GM21737 (cell line): ENCODE measurements around the gene IFI27L1.

Experiments used
- ATAC-seq: cut with Tn5 transposase; IDR thresholded peaks from one replicate; pipeline ENCODE4 v1.9.1; 2021; ENCODE audit warnings: mild to moderate bottlenecking, moderate library complexity; ENCODE audit not compliant: unreplicated experiment

The IFI27L1 gene

DNA sequence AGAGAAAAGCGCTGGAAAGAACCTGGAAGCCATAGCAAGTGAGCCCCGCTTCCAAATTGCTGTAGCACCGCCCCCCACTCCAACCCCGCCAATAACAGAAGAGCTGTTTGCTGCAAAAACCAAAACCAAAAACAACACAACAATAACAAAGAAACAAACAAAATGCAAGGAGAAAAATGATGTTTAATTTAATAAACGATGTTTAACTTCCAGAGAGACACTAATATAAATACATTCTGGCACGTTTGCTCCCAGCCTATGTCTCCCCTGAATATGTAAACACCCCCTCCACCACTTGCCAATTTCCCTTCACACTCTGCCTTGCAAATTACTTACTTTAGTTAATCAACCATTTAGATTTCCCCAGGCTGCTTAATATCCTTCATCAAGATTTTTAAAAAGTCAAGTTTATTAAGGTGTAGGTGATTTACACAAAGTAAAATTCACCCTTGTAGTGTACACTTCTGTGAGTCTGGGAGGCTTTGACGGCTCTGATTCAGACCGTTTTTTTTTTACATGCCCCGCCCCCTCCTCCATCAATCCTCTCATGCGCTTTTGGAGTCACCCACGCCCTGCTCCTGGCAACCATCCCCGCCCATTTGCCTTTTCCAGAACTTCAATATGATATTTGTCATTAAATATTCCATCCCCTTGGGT is 48.8 kb downstream of the IFI27L1 start:
- ATAC-seq = no peak

DNA sequence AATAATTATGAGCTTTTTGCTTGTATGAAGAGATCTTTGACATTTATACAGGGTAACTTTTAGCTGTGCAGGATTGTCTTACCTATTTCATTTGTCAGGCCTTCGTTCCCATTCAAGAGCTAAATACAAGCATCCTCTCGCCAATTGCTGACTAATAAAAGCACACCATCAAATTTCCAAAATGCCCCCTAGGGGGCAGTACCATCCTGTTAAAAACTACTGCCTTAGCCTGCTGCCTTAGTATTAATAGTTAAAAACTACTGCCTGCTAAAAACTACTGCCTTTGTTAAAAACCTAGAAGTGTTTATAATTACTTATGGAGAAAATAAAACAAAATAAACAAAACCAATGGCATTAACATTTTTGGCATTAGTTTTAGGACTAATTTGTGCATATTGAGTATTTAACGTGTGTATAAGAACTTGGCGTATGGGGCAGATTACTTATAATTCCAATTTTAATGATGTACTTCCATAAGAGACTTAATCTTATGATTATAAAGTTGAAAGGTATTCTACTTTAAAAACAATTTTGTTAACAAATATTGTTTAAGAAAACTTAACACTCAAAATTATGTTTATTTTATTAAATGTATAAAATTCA is 51.3 kb downstream of the IFI27L1 start:
- ATAC-seq = no peak

DNA sequence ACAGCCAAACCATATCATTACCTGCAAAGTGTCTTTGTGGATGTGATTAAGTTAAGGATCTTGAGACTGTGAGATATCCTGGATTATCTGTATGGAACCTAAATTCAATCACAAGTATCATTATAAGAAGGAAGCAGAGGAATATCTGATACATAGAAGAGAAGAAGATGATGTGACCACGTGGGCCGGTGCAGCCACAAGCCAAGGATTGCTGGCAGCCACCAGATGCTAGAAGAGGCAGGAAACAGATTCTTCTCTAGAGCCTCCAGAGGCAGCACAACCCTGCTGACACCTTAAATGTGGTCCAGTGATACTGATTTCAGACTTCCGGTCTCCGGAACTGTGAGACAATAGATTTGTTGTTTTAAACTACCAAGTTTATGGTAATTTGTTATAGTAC is 54.4 kb downstream of the IFI27L1 start:
- ATAC-seq = no peak

DNA sequence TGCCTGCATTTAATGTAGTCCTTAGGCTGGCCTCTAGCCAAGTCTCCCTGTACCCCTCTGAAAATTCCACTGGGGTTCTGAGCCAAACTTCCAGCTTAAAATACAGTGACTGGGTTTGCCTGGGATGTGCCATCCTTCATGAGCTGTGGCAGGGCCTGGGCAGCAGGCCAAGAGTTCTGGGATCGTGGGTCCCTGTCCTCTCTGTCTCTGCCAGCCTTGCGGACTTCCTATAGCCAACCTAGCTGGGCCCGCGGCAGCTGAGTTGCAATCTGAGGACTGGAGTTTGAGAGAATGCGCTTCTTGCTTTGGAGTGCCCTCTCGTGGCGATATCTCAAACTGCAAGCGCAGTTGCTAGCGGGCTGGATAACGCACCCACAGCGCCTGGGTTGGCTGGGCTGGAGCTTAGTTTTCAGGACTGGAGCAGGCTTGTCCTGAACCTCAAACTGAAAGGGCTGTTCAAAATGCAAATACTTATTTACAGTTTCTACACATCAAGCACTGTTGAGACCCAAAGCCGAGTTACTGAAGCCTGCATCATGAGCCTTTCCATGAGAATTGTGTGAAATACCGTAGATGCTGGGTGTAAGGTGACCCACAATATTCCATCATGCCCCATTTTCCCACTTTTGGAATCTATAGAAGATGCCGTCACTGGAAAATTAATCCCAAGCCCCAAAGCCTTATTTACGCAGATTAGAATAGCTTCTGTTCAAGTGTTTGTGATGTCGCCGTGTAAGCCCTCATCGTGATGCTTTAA is 55.6 kb downstream of the IFI27L1 start:
- ATAC-seq = peak; percentile 82

DNA sequence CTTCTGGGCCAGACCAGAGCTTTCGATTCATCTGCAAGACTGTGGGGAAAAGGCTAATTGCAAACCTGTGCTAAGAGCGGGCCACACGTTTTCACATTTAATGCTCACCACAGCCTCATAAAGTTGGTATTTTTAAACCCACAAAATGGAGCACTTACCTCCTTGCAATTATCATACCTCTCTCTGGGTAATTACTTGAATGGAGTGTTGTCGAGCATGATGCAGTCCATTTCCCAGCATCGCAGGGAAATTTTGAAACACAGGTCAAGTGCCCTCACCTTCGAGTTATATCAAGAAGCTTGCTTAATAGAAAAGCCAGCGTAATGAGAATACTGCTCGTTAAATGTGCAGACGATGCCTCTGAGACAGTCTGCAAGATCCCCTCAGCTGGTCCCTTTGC is 57.1 kb downstream of the IFI27L1 start:
- no peak for ATAC-seq

DNA sequence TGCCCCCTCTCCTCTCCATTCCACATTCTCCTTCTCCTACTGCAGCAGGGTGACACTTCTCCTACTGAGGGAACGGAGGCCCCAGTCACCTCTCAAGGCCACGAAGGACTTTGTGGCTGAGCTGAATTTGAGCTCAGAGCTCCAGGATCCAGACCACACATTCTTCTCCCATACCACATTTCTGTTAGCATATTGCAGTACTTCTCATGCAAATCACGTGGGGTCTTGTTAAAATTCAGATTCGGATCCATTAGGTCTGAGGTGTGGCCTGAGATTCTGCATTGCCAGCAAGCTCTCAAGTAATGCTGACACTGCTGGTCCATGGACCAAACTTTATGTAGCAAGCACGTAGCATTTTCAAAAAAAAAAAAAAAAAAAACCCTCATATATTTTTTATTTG is 57.9 kb downstream of the IFI27L1 start:
- ATAC-seq = no peak

DNA sequence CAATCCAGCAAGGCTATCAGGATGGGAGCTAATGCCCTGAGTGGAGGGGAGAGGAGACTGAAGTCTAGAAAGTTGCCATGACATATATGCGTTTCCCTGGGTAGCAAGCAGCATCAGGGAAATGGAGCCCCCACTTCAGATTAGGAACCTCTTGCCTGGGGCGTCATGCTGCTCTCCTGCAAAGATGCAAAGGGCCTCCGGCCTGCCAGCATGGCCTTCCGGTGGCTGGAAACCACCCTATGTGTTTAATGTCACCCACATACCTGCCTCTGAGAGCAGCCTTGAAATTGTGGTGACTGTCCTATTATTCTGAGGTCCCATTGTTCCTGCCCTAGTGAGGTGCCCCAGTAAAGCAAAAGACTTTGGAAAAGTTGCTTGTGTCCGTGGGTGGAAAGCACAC is 58.3 kb downstream of the IFI27L1 start:
- no peak for ATAC-seq

DNA sequence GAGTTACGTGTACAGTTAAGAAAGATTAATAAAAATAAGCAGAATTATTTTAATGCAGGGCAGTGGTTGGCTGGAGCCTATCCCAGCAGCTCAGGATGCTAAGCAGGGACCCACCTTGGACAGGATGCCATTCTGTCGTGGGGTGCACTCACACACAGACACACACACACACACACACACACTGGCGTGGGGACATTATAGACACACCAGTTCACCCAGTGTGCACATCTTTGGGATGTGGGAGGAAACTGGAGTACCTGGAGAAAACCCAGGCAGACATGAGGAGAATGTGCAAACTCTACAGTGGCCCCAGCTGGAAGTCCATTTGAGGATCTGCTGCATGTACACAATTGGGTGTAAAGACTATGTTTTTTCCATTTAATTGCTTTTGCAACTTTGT is 61.1 kb downstream of the IFI27L1 start:
- ATAC-seq = no peak

DNA sequence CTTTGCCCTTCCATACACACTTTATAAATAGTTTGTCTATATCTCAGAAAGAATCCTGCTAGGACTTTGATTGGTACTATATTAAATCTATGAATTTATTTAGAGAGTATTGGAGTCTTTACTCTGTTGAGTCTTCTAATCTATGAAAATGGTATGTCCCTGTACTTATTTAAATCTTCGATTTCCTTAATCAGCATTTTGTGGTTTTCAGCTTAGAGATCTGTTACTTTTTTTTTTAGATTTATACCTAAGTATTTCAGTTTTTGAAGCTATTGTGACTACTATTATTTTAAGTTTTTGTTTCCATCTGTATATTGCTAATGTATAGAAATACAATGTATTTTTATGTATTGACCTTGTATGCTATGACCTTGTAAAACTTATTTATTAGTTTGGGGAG is 61.7 kb downstream of the IFI27L1 start:
- ATAC-seq = no peak

DNA sequence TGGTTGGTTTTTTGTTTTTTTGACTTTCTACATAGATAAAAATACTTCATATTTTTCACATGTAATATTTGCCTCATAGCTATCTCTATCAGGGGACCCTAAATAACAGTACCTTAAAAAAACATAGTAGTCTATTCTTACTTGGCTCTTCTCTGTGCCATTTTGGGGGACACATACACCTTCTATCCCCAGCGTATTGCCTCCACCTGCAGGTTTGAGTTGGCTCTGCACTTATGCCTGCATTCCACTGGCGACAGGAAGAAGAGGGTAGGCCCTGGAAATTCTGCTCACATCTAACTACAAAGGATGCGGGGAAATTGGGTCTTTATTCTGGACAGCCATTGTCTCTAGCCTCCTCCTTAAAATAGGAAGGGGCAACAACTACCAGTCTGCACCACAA is 62.1 kb downstream of the IFI27L1 start:
- no peak for ATAC-seq

DNA sequence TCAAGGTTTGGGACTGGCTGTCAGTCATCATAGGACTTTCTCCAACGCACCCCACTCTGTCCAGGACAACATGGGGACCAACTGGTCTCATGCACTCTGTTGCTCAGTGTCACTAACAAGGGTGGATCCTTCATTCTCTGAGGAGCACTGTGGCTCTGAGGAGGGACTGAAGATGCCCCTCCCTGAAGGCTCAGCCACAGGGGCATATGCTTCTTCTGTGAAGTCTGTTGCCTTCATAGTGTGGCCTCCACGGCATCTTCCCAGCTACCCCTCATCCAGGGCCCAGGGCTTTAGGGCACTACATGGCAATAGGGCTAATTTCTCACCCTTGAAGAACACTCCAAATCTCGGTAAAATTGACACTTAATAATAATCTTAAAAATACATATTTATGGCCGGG is 62.6 kb downstream of the IFI27L1 start:
- no peak for ATAC-seq

DNA sequence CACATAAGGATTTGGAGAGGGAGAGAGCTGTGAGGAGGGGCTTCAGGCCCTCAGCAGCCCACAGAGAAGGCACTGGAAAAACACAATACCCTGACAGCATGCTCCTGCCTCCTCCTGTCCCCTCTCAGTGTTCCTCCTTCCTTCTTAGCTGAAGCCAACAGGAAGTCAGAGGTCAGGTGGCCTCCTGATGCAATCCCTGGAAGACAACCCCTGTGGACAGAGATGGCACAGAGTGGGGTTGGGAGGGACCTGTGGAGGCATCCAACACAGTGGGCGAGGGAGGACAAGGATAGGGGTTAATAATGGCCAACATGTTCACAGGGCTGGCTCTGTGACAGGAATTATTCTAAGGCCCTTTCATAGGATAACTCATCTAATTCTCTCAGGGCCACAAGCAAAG is 63.7 kb downstream of the IFI27L1 start:
- no peak for ATAC-seq

DNA sequence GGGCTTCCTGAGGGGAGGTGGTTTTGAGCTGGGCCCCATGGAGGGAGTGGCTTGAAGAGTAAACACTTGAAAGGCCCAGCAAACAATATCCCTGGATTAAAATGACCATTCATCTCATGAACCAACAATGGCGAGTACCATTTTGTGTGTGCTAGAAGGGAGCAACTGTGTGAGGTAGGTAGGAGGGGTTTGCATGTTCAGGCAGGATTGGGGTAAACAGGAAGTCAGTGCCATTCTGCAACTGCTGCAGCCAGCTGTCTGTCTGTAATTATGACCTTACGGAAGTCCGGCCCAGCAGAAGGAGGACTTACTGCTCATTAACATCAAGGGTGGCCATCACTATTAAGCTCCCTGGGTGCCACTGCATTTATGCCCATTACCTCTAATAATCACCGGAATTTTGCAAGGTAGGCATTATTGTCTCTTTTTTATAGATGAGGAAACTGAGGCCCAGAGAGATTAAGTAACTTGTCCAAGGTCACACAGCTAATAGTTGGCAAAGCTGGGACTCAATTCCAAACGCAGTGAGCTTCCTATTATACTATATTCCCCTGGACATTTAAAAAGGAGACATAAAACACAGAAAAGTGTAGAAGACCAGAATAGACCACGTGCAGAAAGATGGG is 64.9 kb downstream of the IFI27L1 start:
- ATAC-seq = no peak
